IPS-NIHi7 (cell line): ENCODE measurements around the gene TMC8.
"Not testable (repeated sequence)": the region's sequence is repeated elsewhere in the genome, so short reads cannot be mapped to it uniquely, and the experiment has no call there.

ENCODE experiments used
- DNase-seq: peaks from one replicate; pipeline ENCODE4 v3.0.0; 2012; ENCODE audit warnings: mixed read lengths; ENCODE audit errors: extremely low spot score

The TMC8 gene

GRCh38 chr17:78130437-78131101, at the start of gene TMC8:
TMC8 (plus strand) TSS chr17:78130771; CDS start chr17:78131589, 818 bp downstream.
- no peak for DNase-seq

GRCh38 chr17:78081551-78081950, 49.0 kb upstream of the TMC8 start:
- no peak for DNase-seq

GRCh38 chr17:78082355-78082872, 48.2 kb upstream of the TMC8 start:
- not testable (repeated sequence) for DNase-seq

- DNase-seq = no peak
These were observed 47.6 kb upstream of the TMC8 start for GRCh38 chr17:78082988-78083387.

- no peak for DNase-seq
These were observed 43.8 kb upstream of the TMC8 start for GRCh38 chr17:78086740-78087139.

GRCh38 chr17:78088529-78088928, 42.0 kb upstream of the TMC8 start:
- DNase-seq = no peak

GRCh38 chr17:78089576-78090281, 40.8 kb upstream of the TMC8 start:
- no peak for DNase-seq

- DNase-seq = no peak
These were observed 37.7 kb upstream of the TMC8 start for GRCh38 chr17:78092794-78093324.

- DNase-seq = no peak
These were observed 35.5 kb upstream of the TMC8 start for GRCh38 chr17:78095035-78095434.

GRCh38 chr17:78096093-78096492, 34.5 kb upstream of the TMC8 start:
- no peak for DNase-seq

- DNase-seq = no peak
These were observed 29.5 kb upstream of the TMC8 start for GRCh38 chr17:78101112-78101511.

- DNase-seq = no peak
These were observed 29.0 kb upstream of the TMC8 start for GRCh38 chr17:78101542-78101941.

- DNase-seq = no peak
These were observed 27.3 kb upstream of the TMC8 start for GRCh38 chr17:78103311-78103710.

GRCh38 chr17:78104540-78104941, 26.0 kb upstream of the TMC8 start:
- no peak for DNase-seq

- no peak for DNase-seq
These were observed 25.5 kb upstream of the TMC8 start for GRCh38 chr17:78105101-78105500.

GRCh38 chr17:78105551-78105950, 25.0 kb upstream of the TMC8 start:
- no peak for DNase-seq

GRCh38 chr17:78106211-78106610, 24.4 kb upstream of the TMC8 start:
- DNase-seq = no peak

GRCh38 chr17:78107457-78107856, 23.1 kb upstream of the TMC8 start:
- no peak for DNase-seq

GRCh38 chr17:78107976-78108725, 22.4 kb upstream of the TMC8 start:
- DNase-seq = no peak

GRCh38 chr17:78108726-78109488, 21.7 kb upstream of the TMC8 start:
- no peak for DNase-seq

GRCh38 chr17:78109489-78109761, 21.1 kb upstream of the TMC8 start:
- DNase-seq = no peak
